ENCODE data around the gene POLN.

POLN gene

GRCh38 chr4:2082118-2082517 is 159.8 kb downstream of the POLN start:
- DNase-seq (ENCODE audit: low spot score) = no peak

GRCh38 chr4:2081540-2081939 is 160.4 kb downstream of the POLN start:
- no peak for DNase-seq (ENCODE audit: low spot score)

GRCh38 chr4:2080429-2081300 is 161.3 kb downstream of the POLN start:
- no peak for DNase-seq (ENCODE audit: low spot score)

GRCh38 chr4:2079926-2080325 is 162.0 kb downstream of the POLN start:
- DNase-seq (ENCODE audit: low spot score) = no peak

- DNase-seq (ENCODE audit: low spot score) = no peak
Measured at GRCh38 chr4:2079006-2079405, 162.9 kb downstream of the POLN start.

GRCh38 chr4:2078584-2078983 is 163.3 kb downstream of the POLN start:
- DNase-seq (ENCODE audit: low spot score) = no peak

GRCh38 chr4:2077537-2078460 is 164.1 kb downstream of the POLN start:
- no peak for DNase-seq (ENCODE audit: low spot score)

- no peak for DNase-seq (ENCODE audit: low spot score)
Measured at GRCh38 chr4:2076908-2077536, 164.9 kb downstream of the POLN start.

- no peak for DNase-seq (ENCODE audit: low spot score)
Measured at GRCh38 chr4:2075987-2076907, 165.7 kb downstream of the POLN start.

- DNase-seq (ENCODE audit: low spot score) = no peak
Measured at GRCh38 chr4:2075171-2075986, 166.5 kb downstream of the POLN start.

GRCh38 chr4:2074588-2074987 is 167.3 kb downstream of the POLN start:
- DNase-seq (ENCODE audit: low spot score) = no peak

- no peak for DNase-seq (ENCODE audit: low spot score)
Measured at GRCh38 chr4:2073808-2074481, 168.0 kb downstream of the POLN start.

GRCh38 chr4:2072971-2073807 is 168.7 kb downstream of the POLN start:
- DNase-seq (ENCODE audit: low spot score) = no peak

GRCh38 chr4:2071912-2072867 is 169.7 kb downstream of the POLN start:
- no peak for DNase-seq (ENCODE audit: low spot score)

- no peak for DNase-seq (ENCODE audit: low spot score)
Measured at GRCh38 chr4:2071252-2071911, 170.5 kb downstream of the POLN start.

GRCh38 chr4:2070421-2071251 is 171.3 kb downstream of the POLN start:
- no peak for DNase-seq (ENCODE audit: low spot score)

Measured in hematopoietic multipotent progenitor cell treated with erythropoietin and hydrocortisone succinate and interleukin-3 and kit ligand, for 15 days (in vitro differentiated cells).